HG02943 (cell line): ENCODE measurements around the gene SLC4A1.

Experiments
- ATAC-seq: cut with Tn5 transposase; IDR thresholded peaks from one replicate; pipeline ENCODE4 v1.9.1; 2021; ENCODE audit warnings: mild to moderate bottlenecking, low read depth, moderate library complexity; ENCODE audit not compliant: unreplicated experiment

SLC4A1 gene

DNA sequence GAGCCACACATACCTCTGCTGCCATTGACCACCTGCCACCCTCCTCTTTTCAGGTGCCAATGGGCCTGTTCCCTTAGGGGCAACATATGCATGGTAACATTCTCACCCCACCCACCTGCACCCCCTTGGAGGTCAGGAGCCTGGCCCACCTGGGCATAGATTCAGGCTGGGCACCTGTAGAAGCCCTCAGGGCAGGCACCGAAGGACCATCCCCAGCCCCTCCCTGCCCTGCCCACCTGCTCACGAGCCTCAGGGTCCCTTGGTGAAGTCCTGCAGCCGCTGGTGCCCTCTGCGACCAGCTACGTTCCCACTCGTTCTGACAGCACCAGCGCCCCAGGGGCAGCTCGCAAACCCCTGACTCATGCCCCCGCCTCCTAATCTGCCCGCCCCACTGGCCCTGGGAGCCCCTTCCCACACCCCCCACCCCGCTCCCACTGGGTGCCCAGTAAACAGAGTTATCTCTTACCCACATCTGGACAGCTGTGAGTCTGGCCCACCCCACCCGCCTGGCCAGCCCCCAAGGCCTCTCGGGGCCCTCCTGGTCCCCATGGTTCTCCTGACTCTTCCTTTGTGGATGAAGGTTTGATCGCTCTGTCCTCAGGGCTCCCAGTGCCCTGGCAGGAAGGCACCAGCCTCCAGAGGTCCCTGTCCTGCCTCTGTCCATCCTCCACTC lies at the start of gene SLC4A1:
SLC4A1 (minus strand) TSS at position 318 of the 673 bp plus-strand sequence. CDS start 5,269 bp downstream, outside the sequence.
- no peak for ATAC-seq

DNA sequence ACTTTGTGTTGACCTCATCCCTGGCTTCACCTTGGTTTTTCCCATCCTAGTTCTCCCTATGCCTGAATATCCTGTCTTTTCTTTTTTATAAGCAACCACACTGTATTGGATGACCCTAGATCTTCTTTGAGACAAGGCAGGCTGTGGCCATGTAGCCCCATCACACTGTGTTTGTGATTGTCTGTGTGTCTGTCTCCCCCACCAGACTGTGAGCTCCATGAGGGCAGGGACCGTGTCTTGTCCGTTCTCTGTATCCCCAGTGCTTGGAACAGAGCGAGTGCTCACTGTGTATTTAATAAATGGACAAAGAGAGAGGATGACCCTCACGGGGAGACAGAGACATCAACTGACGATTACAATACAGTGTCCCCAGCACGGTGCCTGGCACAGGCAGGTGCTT lies 49.6 kb upstream of the SLC4A1 start:
- no peak for ATAC-seq

DNA sequence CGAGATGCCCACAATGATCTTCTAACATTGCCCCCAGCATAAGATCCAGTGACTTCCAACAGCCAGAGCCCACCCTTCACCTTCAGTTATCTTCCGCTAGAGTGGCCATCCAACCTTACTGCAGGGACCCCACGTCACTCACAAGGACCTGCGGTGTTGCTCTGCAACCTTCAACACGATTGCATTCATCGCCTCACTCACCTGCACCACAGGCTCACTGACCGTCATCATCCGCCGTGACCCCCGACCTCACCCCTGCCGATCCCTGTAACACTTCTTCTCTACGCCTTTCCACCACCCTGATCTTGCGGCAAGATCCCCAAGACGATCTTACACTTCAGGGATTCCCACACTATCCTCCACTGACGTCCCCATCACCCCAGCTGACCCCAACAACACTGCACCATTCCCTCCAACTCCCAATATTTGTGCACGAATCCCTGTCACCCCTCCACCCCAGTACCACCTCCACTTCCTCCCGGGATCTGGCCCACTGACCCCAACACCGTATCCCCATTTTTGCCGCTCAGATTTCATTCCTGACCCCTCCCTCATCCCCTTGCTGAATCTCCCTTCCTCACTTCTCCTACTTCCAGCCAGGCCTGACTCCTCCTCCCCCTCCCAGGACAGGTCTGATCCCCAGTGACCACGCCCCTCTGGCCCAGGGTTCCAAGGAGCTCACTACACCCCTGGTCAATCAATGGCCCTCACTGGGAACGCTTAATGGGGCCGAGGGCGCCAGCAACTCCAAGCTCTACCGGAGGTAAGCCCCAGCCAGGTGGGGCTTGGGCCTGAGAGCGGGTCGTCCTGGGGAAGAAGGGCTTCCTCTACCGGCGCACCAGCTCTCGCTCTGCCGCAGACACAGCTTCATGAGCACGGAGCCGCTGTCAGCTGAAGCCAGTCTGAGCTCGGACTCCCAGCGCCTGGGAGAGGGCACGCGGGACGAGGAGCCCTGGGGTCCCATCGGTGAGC lies 48.1 kb upstream of the SLC4A1 start:
- ATAC-seq, result no peak

DNA sequence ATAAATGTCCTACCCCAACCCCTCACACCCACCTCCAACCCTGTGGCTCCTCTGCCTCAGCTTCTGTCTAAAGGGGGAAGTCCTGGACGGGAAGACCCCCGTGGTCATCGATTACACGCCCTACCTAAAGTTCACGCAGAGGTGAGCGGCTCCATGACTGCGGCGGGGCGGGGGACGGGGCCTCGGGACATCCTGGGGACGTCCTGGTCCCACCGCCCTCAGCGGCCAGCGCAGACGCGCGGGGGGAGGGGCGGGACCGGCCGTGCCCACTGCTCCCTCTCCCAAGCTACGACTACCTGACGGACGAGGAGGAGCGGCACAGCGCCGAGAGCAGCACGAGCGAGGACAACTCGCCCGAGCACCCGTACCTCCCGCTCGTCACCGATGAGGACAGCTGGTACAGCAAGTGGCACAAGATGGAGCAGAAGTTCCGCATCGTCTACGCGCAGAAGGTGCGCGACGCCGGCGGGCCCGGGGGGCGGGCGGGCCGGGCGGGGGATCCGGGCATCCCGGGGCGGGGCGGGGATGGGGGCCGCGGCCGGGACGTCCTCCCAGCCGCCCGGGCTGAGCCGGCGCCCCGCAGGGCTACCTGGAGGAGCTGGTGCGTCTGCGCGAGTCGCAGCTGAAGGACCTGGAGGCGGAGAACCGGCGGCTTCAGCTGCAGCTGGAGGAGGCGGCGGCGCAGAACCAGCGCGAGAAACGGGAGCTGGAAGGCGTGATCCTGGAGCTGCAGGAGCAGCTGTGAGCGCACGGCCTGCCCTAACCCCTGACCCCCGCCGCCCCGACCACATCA lies 47.1 kb upstream of the SLC4A1 start:
- no peak for ATAC-seq

DNA sequence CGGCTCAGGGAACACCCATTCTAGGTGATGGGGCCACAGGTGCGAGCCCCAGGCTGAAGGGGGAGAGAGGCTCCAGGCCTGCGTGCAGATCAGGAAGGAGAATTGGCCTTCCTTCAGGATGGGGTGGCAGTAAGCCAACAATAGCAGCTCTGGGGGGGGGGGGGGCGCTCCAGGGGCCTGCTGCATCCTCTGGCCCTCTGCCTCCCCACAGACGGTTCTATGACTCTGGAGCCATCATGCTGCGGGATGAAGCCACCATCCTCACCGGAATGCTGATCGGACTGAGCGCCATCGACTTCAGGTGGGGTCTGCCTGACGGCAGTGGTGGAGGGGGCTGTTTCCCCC lies 46.6 kb upstream of the SLC4A1 start:
- ATAC-seq, result no peak

DNA sequence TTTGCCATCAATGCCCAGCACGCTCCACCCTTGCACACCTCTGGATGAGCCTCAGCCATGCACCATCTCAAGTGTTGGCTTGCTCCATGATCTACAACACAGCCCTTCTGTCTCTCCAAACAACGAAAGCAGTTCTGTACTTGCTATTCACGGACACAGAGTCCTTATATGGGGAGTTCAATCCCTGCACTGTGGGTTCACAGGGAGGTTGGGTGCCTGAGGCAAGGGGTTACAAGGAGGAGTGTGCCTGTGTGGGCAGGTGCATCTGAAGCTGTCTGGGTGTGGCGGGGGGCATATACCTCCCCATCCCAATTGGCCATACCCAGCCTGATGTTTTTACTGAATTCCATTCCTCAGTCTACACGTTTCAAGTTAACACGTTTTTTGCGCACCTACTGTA lies 46.1 kb upstream of the SLC4A1 start:
- ATAC-seq, result no peak

DNA sequence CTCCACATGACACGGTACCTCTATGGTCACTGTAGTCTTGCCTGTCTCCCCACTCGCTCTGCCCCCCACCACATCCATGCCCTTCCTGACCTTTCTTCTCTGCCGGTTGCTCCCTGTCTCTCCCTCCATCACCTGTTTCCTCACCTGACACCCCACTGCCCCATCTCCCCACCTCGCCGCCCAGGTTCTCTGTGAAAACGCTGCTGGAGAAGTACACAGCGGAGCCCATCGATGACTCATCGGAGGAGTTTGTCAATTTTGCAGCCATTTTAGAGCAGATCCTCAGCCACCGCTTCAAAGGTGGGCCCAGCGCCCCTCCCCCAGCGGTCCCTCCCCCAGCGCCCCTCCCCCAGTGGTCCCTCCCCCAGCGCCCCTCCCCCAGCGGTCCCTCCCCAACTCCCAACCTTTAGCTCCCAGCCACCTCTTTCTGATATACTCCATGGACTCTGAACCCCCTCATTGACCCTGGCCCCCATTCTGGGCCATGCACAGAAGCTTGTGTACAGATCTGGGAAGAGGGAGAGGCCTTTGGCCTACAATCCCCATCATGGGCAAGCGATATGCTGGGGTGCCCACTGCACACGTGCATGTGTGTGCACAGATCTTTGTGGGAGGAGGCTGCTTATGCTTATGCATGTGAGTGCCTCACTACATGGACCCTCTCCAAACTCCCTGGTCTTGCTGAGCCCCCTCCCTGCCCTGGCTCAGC lies 44.6 kb upstream of the SLC4A1 start:
- ATAC-seq, result no peak

DNA sequence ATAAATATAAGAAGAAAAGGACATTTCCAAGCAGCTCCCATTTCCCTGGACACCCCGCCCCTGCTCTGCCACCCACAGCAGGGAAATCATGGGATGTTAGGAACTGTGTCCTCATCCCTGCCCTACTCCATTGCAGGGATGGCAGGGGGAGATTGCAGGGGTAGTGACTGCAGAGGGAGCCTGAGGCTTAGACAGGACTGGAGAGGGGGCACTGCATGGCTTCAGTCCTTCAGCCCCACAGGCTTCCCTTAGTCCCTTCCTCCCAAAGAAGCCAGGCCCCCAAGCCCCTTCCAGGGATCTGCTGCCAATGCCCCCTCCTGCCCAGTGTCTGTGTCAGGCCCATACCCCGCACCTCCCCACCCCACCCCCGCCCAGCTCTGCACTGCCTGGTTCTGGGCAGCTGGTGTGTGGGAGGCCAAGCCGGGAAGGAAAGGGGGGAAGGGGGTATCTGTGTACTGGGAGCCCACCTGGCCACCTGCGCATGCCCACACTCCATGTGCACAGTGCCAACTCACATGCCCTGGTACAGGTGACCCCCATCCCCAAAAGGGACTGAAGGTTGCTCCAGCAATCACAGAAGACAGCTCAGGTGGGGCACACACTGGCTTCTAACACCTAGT lies 43.7 kb upstream of the SLC4A1 start:
- ATAC-seq, result no peak

DNA sequence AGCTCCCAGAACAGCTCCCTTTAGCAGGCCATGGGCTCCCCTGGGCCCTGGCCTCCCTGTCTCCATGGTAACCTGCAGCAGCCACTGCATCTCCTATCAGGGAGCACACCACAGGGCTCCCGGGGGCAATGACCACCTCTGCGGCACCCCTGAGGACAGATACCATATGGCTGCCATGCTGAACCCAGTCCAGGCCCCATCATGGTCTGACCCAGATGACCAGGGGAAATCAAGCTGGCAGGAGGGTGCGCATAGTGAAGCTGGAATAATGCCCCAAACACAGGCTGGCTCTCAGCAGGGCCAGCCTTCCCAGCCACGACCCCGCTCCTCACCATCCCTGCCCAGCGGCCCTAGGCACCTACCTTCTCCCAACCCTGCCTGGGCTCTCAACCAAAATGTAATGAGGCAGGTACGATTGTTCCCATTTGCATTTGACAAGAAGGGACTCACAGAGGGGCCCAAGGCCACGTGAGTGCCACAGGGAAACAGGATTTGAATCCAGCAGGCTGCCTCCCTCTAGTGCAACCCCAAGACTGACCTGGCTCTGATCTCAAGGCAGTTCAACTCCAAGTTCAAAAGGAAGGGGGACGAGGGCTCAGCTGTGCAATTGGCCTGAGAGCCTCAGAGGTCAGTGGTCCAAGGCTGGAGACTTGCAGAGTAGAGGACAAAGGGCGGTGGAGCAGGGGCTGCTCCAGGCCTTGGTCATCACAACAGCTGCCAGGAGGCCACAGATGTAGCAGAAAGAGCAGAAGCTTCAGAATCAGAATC lies 42.9 kb upstream of the SLC4A1 start:
- ATAC-seq, result no peak

DNA sequence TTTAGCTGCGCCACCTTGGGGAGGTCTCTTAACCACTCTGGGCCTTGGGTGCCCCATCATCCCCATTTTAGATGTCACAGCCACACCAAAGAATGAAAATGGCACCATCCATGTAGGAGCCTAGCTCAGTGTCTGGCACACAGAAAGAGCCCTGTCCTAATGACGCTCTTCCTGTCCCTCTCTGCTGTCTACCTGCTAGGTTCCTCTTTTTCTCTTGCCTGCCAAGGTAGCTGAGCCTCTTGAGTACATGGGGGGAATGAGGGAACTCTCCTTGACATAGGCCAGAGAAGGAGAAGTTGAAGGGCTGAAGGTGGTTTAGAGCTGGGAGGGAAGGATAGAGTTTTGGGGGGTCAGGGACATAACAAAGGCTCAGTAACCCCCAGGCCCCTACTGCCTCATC lies 42.3 kb upstream of the SLC4A1 start:
- no peak for ATAC-seq

DNA sequence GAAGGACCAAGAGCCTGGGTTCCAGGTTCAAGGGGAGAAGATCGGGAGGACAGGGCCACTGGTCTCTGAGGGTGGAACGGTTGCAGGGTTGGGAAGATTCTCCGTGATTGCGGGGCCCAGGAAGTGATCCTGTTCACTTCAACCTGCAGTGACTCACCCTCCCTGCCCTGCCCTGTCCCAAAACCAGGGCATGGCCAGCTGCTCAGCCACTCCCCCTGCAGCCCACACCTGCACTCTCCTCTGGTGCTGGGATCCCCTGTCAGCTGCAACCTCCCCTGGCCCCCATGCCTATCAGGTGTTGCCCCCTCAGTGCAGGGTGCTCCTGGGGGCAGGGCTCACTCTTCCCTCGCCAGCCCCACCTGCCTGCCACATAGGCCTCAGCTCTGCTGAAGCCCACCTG lies 41.5 kb upstream of the SLC4A1 start:
- ATAC-seq, result no peak

DNA sequence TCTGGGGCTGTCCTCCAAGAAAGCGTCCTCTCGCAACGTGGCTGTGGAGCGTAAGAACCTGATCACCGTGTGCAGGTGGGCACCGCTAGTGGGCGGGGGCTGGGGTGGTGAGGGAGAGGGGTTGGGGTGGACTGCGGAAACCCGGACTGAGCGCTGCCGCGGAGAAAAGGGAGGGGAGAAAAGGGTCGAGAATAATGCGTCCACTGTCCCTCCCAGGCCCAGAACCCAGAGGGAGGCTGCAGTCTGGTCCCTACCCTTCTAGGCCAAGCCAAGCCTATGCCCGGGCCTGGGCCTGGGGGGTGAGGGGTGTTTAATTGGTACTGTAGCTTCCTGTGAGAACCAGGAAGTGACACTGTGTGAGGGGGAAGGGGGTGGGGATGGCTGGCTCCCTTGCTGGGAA lies 40.9 kb upstream of the SLC4A1 start:
- ATAC-seq, result no peak

DNA sequence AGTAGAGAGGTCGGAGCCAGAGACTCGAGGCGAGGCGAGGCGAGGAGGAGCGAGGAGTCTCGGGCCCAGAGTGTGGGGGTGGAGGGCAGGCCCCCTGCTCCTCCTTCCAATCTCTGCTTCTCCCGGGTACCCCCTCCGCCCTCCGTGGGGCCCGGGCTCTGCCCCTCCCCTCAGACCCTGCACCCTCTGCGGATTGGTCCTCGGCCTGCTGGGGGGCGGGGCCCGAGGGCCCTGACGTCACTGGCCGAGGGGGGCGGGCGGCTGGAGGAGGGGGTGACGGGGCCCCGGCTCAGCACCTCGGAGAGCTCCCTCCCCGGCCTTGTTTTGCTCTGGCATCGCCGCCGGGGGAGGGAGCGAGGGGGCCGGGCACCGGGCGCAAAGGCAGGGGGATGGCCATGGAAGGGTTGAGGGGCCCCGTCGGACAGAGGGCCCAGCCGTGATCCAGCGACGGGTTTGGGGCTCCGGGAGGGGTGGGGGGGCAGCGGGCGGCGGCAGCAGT lies 40.4 kb upstream of the SLC4A1 start, which contains the start of gene RUNDC3A:
RUNDC3A (plus strand) TSS at position 282 of the 499 bp plus-strand sequence. CDS start 232 bp downstream, outside the sequence.
- no peak for ATAC-seq

DNA sequence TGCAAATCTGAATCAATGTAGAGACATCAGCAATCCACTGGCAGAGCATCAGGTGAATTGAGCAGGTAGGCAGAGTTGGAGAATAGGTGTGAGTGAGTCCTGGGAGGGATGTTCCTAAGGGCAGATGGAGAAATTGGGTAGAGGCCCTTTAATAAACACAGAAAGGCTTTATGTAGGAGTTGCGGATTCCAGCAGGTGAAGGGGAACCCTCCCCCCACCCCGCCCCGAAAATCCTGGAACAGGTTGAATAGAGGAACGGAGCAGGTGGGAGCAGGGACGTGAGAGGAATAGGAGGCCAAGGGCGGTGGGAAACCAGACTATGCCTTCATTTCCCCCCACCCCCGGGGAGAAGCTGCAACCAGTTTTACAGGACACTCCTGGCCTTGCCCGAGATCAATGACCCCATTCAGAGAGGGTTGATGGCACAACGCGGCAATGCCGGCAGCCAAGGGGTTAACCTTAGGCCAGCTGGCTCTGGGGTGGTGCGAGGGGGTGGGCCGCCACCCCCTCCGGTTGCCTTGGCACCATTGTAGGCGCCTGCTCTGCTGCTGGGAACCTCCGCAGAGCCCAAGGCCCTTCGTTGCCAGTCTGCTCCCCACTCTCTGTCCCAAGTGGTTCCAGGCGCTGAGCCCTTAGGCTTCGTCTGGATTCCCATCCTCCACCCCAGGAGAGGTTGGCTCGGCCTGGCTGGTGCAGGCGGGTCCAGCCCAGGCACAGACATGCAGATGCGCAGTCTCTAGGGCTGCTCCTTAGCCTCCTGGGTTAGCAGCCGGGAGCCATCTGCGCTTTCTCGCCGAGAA lies 39.7 kb upstream of the SLC4A1 start:
- no peak for ATAC-seq

DNA sequence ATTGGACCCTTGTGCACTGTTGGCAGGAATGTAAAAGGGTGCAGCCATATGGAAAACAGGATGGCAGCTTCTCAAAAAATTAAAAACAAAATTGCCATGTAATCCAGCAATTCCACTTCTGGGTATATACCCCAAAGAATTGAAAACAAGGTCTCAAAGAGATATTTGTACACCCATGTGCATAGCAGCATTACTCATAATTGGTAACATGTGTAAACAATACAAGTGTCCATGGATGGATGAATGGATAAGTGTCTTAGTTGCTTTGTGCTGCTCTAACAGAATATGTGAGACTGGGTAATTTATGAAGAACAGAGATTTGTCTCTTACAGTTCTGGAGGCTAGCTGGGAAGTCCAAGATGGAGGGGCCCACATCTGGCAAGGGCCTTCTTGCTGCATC lies 36.7 kb upstream of the SLC4A1 start:
- no peak for ATAC-seq

DNA sequence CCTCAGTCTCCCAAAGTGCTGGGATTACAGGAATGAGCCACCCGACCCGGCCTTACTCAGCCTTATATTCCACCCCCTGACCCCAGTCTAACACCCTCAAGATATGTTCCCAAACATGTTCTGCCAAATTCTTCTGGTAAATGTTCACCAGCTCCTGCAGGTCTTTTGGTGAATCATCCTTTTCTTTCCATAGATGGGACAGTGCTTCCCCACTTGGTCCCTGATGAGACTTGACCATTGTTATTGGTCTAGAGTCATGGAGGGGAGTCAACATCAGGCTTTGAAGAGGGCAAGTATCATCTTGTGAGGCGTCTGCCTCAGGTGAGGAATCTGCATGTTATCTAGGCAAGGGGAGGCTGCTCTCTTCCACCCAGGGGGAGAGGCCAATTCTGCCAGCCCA lies 30.0 kb upstream of the SLC4A1 start:
- no peak for ATAC-seq

DNA sequence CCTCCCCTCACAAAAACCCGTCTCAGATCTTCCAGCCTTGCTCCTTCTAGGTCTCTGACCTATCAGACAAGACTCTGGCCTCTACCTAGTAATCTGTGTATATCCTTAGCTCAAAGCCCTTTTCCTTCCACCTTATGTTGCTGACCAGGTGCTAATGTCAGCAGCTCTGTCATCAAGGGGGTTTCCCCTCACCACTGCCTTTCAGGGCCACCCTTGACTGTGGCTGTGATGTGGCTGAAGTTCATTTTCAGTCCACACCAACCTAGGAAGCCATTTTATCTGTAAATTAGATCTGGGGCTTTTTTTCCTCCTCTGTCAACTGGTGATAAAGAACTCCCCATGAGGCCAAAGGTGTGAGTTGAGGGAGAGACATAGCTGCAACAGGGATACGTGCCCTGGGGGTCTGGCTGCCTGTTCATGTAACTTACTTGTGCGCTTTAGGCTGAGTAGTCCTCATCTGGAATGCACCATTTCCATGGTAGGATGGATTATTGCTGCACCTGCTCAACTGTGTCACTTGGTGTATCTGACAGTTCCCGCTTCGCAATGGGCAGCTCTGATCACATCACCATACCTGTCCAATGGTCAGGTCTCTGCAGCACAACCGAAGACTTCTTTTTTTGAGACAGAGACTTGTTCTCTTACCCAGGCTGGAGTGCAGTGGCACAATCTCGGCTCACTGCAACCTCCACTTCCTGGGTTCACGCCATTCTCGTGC lies 25.7 kb upstream of the SLC4A1 start:
- ATAC-seq, result no peak

DNA sequence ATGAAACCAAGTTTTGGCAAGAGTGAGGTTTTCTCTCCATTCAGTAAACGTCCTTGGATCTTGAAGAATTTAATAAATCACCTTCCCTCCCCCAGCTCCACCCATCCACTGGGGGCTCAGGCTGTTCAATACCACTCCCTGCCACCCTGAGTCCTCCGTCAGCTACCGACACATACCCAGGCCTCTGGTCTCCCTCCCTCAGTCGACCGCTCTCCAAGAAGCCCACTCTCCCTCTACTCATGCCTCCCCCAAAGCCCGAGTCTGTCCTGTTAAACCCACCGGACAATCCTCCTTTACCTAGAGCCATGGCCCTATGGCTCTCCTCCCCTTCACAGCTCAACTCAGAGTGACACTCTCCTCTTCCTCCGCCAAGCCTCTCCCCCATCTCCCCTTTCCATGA lies 19.7 kb upstream of the SLC4A1 start:
- ATAC-seq, result no peak
